H1 (cell line): Measurements from ENCODE around the gene IPO11. TPM values are rescaled to one million over a fixed set of nuclear protein-coding genes. Genes with fewer than 3 reads are reported as not detected.

ENCODE experiments used
- polyA plus RNA-seq, 7 experiments: library from polyadenylated mRNA; depleted of rRNA in 3 of 7; stranded (reverse) in 5 of 7; unstranded in 2 of 7; fragments of >200 nt in 5 of 7; fragments of 200-250 nt in 2 of 7; gene quantifications; 1 replicate in 5 of 7; 2 replicates in 1 of 7; 4 replicates in 1 of 7; pipeline versions ENCODE4 v1.2.1 to v1.2.3, GENCODE V29; 2011 to 2013; ENCODE audit warnings: missing spikeins in 2 of 7, mixed read lengths in 2 of 7
- total RNA-seq: library from RNA; stranded (reverse); fragmentation: NEBNext Ultra II Directional; extraction: Animal tissue kit (Norgen Biotek cat#: 25700); gene quantifications from 2 replicates; pipeline ENCODE4 v1.2.1, GENCODE V29; 2021
- TF ChIP-seq, protein P1 (sequence below): fragments of 300-600 bp; sonication (generic); IDR thresholded peaks from 2 replicates; pipeline ENCODE4 v1.7.1; 2012; ENCODE audit warnings: low read length, moderate library complexity, mild to moderate bottlenecking, inconsistent platforms; ENCODE audit not compliant: insufficient replicate concordance

The IPO11 gene
- total and polyA plus RNA-seq, 2 of the 8 experiments (the other 6 are each of a cell fraction or from before 2014, with no cell fraction given): 23.6 to 64.4 TPM

DNA sequence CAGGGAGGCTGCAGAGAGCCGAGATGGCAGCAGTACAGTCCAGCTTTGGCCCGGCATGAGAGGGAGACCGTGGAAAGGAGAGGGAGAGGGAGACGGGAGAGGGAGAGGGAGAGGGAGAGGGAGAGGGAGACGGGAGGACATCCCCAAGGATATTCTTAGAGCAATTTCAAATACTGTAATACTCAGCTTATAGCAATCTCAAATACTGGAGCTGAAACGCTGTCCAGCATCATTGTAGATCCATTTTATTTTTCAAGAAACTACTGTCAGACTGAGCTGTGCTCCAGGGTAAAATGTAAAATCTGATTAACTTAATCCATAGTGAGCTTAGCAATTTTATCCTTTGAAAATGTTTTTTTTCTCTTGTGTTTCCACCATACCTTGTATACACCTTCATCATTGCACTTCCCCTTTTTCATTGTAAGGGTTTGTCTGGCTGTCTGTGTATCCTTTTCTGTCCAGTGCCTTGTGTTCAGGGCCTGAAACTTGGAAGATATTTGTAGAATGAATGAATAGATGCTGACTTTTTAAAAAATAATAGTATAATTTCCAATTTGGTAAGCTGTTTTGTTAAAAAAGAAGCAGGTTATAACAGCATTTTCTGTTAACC is 102.1 kb downstream of the IPO11 start (continued):
- TF ChIP-seq, protein P1, sequence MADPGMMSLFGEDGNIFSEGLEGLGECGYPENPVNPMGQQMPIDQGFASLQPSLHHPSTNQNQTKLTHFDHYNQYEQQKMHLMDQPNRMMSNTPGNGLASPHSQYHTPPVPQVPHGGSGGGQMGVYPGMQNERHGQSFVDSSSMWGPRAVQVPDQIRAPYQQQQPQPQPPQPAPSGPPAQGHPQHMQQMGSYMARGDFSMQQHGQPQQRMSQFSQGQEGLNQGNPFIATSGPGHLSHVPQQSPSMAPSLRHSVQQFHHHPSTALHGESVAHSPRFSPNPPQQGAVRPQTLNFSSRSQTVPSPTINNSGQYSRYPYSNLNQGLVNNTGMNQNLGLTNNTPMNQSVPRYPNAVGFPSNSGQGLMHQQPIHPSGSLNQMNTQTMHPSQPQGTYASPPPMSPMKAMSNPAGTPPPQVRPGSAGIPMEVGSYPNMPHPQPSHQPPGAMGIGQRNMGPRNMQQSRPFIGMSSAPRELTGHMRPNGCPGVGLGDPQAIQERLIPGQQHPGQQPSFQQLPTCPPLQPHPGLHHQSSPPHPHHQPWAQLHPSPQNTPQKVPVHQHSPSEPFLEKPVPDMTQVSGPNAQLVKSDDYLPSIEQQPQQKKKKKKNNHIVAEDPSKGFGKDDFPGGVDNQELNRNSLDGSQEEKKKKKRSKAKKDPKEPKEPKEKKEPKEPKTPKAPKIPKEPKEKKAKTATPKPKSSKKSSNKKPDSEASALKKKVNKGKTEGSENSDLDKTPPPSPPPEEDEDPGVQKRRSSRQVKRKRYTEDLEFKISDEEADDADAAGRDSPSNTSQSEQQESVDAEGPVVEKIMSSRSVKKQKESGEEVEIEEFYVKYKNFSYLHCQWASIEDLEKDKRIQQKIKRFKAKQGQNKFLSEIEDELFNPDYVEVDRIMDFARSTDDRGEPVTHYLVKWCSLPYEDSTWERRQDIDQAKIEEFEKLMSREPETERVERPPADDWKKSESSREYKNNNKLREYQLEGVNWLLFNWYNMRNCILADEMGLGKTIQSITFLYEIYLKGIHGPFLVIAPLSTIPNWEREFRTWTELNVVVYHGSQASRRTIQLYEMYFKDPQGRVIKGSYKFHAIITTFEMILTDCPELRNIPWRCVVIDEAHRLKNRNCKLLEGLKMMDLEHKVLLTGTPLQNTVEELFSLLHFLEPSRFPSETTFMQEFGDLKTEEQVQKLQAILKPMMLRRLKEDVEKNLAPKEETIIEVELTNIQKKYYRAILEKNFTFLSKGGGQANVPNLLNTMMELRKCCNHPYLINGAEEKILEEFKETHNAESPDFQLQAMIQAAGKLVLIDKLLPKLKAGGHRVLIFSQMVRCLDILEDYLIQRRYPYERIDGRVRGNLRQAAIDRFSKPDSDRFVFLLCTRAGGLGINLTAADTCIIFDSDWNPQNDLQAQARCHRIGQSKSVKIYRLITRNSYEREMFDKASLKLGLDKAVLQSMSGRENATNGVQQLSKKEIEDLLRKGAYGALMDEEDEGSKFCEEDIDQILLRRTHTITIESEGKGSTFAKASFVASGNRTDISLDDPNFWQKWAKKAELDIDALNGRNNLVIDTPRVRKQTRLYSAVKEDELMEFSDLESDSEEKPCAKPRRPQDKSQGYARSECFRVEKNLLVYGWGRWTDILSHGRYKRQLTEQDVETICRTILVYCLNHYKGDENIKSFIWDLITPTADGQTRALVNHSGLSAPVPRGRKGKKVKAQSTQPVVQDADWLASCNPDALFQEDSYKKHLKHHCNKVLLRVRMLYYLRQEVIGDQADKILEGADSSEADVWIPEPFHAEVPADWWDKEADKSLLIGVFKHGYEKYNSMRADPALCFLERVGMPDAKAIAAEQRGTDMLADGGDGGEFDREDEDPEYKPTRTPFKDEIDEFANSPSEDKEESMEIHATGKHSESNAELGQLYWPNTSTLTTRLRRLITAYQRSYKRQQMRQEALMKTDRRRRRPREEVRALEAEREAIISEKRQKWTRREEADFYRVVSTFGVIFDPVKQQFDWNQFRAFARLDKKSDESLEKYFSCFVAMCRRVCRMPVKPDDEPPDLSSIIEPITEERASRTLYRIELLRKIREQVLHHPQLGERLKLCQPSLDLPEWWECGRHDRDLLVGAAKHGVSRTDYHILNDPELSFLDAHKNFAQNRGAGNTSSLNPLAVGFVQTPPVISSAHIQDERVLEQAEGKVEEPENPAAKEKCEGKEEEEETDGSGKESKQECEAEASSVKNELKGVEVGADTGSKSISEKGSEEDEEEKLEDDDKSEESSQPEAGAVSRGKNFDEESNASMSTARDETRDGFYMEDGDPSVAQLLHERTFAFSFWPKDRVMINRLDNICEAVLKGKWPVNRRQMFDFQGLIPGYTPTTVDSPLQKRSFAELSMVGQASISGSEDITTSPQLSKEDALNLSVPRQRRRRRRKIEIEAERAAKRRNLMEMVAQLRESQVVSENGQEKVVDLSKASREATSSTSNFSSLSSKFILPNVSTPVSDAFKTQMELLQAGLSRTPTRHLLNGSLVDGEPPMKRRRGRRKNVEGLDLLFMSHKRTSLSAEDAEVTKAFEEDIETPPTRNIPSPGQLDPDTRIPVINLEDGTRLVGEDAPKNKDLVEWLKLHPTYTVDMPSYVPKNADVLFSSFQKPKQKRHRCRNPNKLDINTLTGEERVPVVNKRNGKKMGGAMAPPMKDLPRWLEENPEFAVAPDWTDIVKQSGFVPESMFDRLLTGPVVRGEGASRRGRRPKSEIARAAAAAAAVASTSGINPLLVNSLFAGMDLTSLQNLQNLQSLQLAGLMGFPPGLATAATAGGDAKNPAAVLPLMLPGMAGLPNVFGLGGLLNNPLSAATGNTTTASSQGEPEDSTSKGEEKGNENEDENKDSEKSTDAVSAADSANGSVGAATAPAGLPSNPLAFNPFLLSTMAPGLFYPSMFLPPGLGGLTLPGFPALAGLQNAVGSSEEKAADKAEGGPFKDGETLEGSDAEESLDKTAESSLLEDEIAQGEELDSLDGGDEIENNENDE: no peak
